Measurements from ENCODE around the gene ZNF83. TPM values are rescaled to one million over a fixed set of nuclear protein-coding genes. Genes with fewer than 3 reads are reported as not detected.
"Not testable (repeated sequence)": the region's sequence is repeated elsewhere in the genome, so short reads cannot be mapped to it uniquely, and the experiment has no call there.

ZNF83 gene
- total RNA-seq, 1 experiment from 2014 or later = 5.3 TPM

DNA sequence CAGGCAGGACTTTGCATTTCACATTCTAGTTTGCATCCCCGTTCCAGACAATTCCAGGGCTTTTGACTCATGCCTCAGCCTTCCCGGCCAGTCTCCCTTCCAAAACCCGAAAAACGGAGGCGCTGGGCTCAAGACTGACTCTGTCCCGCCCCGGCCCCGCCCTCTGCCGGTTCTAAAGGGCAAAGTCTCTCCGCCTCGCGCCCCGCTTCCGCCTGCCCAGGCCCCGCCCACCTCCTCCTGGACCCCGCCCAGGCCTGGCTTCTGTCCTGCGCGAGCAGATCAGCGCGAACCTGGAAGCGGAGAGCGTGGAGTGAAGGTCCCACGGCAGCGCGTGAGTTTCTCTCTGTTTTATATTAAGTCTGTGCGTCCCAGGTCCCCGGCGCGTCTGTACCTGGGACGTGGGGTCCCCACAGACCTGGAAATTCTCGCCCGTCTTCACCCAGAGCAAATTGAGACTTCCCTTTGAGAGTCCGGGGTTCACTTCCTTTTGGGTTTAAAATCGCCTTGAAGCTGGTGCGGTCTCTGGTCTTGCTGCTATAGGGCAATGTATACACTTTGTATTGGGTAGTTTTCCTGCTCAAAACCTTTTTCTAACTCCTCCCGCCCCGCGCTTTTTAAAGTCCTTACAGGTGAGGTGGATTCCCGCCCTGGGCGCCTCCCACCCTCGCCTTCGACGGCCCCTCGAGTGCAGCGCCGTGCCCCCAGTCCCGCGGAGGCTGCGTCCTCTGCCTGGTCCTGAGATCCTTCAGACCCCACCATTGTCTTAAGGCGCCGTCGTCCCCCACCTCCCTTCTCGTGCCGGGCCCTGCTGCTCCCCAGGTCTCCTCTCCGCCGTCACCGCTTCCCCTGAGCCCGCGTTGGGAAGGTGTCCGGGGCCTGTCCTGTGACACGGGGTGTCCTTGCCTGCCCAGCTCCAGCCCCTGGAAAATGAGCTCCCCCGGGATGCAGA, 36.9 kb downstream of the ZNF83 start:
- Mint-ChIP-seq H3K27ac (ENCODE audit: unreplicated experiment) (no peak overlapping the region), H3K9me3 (ENCODE audit: low read depth, unreplicated experiment) (peaks cover 27% of the 10 kb centered on the region), H3K4me3 (ENCODE audit: low read depth, unreplicated experiment) (no peak overlapping the region), H3K4me1 (ENCODE audit: low read depth, unreplicated experiment) (no peaks in the 10 kb centered on the region), H3K36me3 (ENCODE audit: insufficient read depth, unreplicated experiment) (no peaks in the 10 kb centered on the region), H3K27me3 (ENCODE audit: unreplicated experiment) (no peaks in the 10 kb centered on the region)
- peak; percentile 76 for DNase-seq
- no peak for TF ChIP-seq CTCF (IDR thresholded peaks at IDR 0.05; ENCODE audit: unreplicated experiment)
- CTCF ChIA-PET = no interaction called here
- intact Hi-C loops (cut with micrococcal nuclease; ENCODE audit: unreplicated experiment) = no loop called here
- BruUV-seq (replicated peaks) = no TSS peak

- Mint-ChIP-seq H3K4me3 (ENCODE audit: low read depth, unreplicated experiment) (no peak overlapping the region), H3K27ac (ENCODE audit: unreplicated experiment) (no peak overlapping the region), H3K27me3 (ENCODE audit: unreplicated experiment) (no peaks in the 10 kb centered on the region), H3K36me3 (ENCODE audit: insufficient read depth, unreplicated experiment) (no peaks in the 10 kb centered on the region), H3K4me1 (ENCODE audit: low read depth, unreplicated experiment) (no peaks in the 10 kb centered on the region), H3K9me3 (ENCODE audit: low read depth, unreplicated experiment) (peaks cover 26% of the 10 kb centered on the region)
- intact Hi-C loops (cut with micrococcal nuclease; ENCODE audit: unreplicated experiment) = no loop called here
- CTCF ChIA-PET = no interaction called here
- DNase-seq = no peak
- no TSS peak for BruUV-seq (replicated peaks)
- no peak for TF ChIP-seq CTCF (IDR thresholded peaks at IDR 0.05; ENCODE audit: unreplicated experiment)
Observed at GRCh38 chr19:52600639-52601024, 37.5 kb downstream of the ZNF83 start.

DNA sequence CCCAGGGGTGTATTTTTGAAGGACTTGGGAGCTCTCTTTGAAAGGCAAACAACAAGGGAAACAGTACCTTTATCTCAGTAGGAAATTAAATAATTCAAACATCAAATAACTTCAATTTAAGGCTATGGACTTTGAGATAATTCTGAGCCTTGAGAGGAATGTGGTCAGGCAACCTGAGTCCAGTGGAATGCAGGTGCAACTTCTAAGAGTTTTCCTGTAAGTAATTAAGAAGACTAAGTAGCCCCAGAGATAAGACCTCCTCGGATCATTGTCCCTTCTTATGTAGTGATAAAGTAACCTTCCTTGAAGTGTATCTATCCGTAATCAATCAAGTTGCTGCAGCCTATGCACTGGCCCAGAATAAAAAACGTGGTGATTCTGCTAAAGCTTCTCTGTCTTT, 38.9 kb downstream of the ZNF83 start:
- no peaks in the 10 kb centered on the region for H3K4me1 Mint-ChIP-seq (ENCODE audit: low read depth, unreplicated experiment)
- no peak for DNase-seq
- no peak overlapping the region for H3K27ac Mint-ChIP-seq (ENCODE audit: unreplicated experiment)
- H3K9me3 Mint-ChIP-seq (ENCODE audit: low read depth, unreplicated experiment) = peaks cover 22% of the 10 kb centered on the region
- no peaks in the 10 kb centered on the region for H3K36me3 Mint-ChIP-seq (ENCODE audit: insufficient read depth, unreplicated experiment)
- no peak overlapping the region for H3K4me3 Mint-ChIP-seq (ENCODE audit: low read depth, unreplicated experiment)
- H3K27me3 Mint-ChIP-seq (ENCODE audit: unreplicated experiment) = no peaks in the 10 kb centered on the region
- BruUV-seq (replicated peaks) = no TSS peak
- CTCF ChIA-PET = interaction anchor here (0.6 kb wide), 1 partner anchor 207 kb away, joined by 3 read pairs; no protein-coding TSS in a partner anchor
- intact Hi-C loops (cut with micrococcal nuclease; ENCODE audit: unreplicated experiment) = no loop called here
- TF ChIP-seq CTCF (IDR thresholded peaks at IDR 0.05; ENCODE audit: unreplicated experiment) = no peak

- CTCF ChIA-PET; H3K27me3 Mint-ChIP-seq (ENCODE audit: unreplicated experiment); intact Hi-C loops (cut with micrococcal nuclease; ENCODE audit: unreplicated experiment); H3K36me3 Mint-ChIP-seq (ENCODE audit: insufficient read depth, unreplicated experiment); H3K4me1 Mint-ChIP-seq (ENCODE audit: low read depth, unreplicated experiment); DNase-seq; BruUV-seq (replicated peaks); H3K4me3 Mint-ChIP-seq (ENCODE audit: low read depth, unreplicated experiment); H3K27ac Mint-ChIP-seq (ENCODE audit: unreplicated experiment): not testable (repeated sequence)
- H3K9me3 Mint-ChIP-seq (ENCODE audit: low read depth, unreplicated experiment) = peaks cover 12% of the 10 kb centered on the region
Observed at GRCh38 chr19:52593441-52593840, 44.7 kb downstream of the ZNF83 start.

DNA sequence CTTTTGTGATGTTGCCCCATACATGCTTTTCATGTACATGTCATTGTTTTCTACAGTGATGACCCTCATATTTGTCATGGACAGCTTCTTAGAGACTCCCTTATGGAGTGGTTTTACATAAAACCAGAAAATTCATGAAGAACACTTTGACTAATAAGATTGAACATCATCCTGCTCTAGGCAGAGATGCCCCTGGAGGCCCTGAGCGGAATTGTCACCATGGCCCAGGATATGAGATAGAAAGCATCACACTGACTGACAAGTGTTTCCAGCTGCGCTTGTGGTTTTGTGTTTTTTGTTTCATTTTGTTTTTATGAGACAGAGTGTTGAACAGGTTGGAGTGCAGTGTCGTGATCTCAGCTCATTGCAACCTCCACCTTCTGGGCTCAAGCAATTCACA, 45.9 kb downstream of the ZNF83 start:
- TF ChIP-seq CTCF (IDR thresholded peaks at IDR 0.05; ENCODE audit: unreplicated experiment) = no peak
- H3K4me1 Mint-ChIP-seq (ENCODE audit: low read depth, unreplicated experiment) = no peaks in the 10 kb centered on the region
- CTCF ChIA-PET = no interaction called here
- H3K36me3 Mint-ChIP-seq (ENCODE audit: insufficient read depth, unreplicated experiment) = peaks cover 4% of the 10 kb centered on the region
- H3K9me3 Mint-ChIP-seq (ENCODE audit: low read depth, unreplicated experiment) = peaks cover 11% of the 10 kb centered on the region
- H3K27me3 Mint-ChIP-seq (ENCODE audit: unreplicated experiment) = no peaks in the 10 kb centered on the region
- intact Hi-C loops (cut with micrococcal nuclease; ENCODE audit: unreplicated experiment) = no loop called here
- DNase-seq = no peak
- no peak overlapping the region for H3K4me3 Mint-ChIP-seq (ENCODE audit: low read depth, unreplicated experiment)
- no peak overlapping the region for H3K27ac Mint-ChIP-seq (ENCODE audit: unreplicated experiment)
- BruUV-seq (replicated peaks) = no TSS peak

All from Calu3 (cell line).